Fibroblast of skin of abdomen (primary cell): Measurements from ENCODE around the gene SLC39A11.
"Not testable (repeated sequence)": the region's sequence is repeated elsewhere in the genome, so short reads cannot be mapped to it uniquely, and the experiment has no call there.

Source experiments
- DNase-seq: peaks from one replicate; pipeline ENCODE4 v3.0.0-alpha.2; 2013

Gene SLC39A11

GRCh38 chr17:72863526-72864211 is 228.8 kb downstream of the SLC39A11 start:
- no peak for DNase-seq

GRCh38 chr17:72862276-72862999 is 230.1 kb downstream of the SLC39A11 start:
- no peak for DNase-seq

GRCh38 chr17:72861811-72862210 is 230.7 kb downstream of the SLC39A11 start:
- no peak for DNase-seq

- no peak for DNase-seq
Observed at GRCh38 chr17:72860778-72861177, 231.7 kb downstream of the SLC39A11 start.

GRCh38 chr17:72858826-72859495 is 233.5 kb downstream of the SLC39A11 start:
- no peak for DNase-seq

GRCh38 chr17:72853440-72854415 is 238.8 kb downstream of the SLC39A11 start:
- no peak for DNase-seq

- DNase-seq = peak; percentile 38
Observed at GRCh38 chr17:72852277-72852938, 240.1 kb downstream of the SLC39A11 start.

- DNase-seq = peak; percentile 52
Observed at GRCh38 chr17:72850410-72851118, 241.9 kb downstream of the SLC39A11 start.

GRCh38 chr17:72846399-72846798 is 246.1 kb downstream of the SLC39A11 start:
- DNase-seq = no peak

GRCh38 chr17:72843591-72843990 is 248.9 kb downstream of the SLC39A11 start:
- no peak for DNase-seq

GRCh38 chr17:72840019-72840418 is 252.5 kb downstream of the SLC39A11 start:
- no peak for DNase-seq

GRCh38 chr17:72839131-72839725 is 253.3 kb downstream of the SLC39A11 start:
- peak; percentile 31 for DNase-seq

- DNase-seq = no peak
Observed at GRCh38 chr17:72838581-72838980, 253.9 kb downstream of the SLC39A11 start.

GRCh38 chr17:72838068-72838467 is 254.4 kb downstream of the SLC39A11 start:
- DNase-seq = no peak

- no peak for DNase-seq
Observed at GRCh38 chr17:72837335-72837734, 255.2 kb downstream of the SLC39A11 start.

GRCh38 chr17:72833128-72833765 is 259.2 kb downstream of the SLC39A11 start:
- no peak for DNase-seq

- DNase-seq = no peak
Observed at GRCh38 chr17:72832306-72832705, 260.2 kb downstream of the SLC39A11 start.

GRCh38 chr17:72829883-72830282 is 262.6 kb downstream of the SLC39A11 start:
- DNase-seq = no peak

GRCh38 chr17:72826602-72827001 is 265.9 kb downstream of the SLC39A11 start:
- DNase-seq = no peak

GRCh38 chr17:72826059-72826458 is 266.4 kb downstream of the SLC39A11 start:
- not testable (repeated sequence) for DNase-seq
